Right atrium auricular region (tissue), 2 donors: ENCODE measurements around the gene KRTAP4-3. TPM values are rescaled to one million over a fixed set of nuclear protein-coding genes. Genes with fewer than 3 reads are reported as not detected.
"Not testable (repeated sequence)": the region's sequence is repeated elsewhere in the genome, so short reads cannot be mapped to it uniquely, and the experiment has no call there.

Source experiments
- DNase-seq: peaks from one replicate; pipeline ENCODE4 v3.0.0-alpha.2; 2019; ENCODE audit warnings: low spot score
- H3K27ac ChIP-seq, 2 donors: fragments of 200-600 bp; sonication (generic); 1 replicate in 1 of 2; 2 replicates in 1 of 2; pipeline ENCODE4 v1.5.1; 2016 to 2019
- H3K27me3 ChIP-seq, 2 donors: fragments of 200-600 bp; sonication (generic); one replicate each; pipeline versions ENCODE4 v1.5.1 to v1.6.0; 2017 to 2019
- H3K36me3 ChIP-seq: fragments of 200-600 bp; sonication (generic); one replicate; pipeline ENCODE4 v1.5.1; 2016
- H3K4me1 ChIP-seq, 2 donors: fragments of 200-600 bp; sonication (generic); one replicate each; pipeline versions ENCODE4 v1.5.1 to v1.6.0; 2017 to 2019
- H3K4me3 ChIP-seq, 2 donors: fragments of 200-600 bp; sonication (generic); 1 replicate in 1 of 2; 2 replicates in 1 of 2; pipeline ENCODE4 v1.5.1; 2017 to 2019; ENCODE audit warnings: mild to moderate bottlenecking in 1 of 2, moderate library complexity in 1 of 2
- H3K9me3 ChIP-seq, 2 donors: fragments of 200-600 bp; sonication (generic); one replicate each; pipeline ENCODE4 v1.5.1; 2019
- CTCF ChIP-seq, 2 donors: fragments of 200-600 bp; sonication (generic); IDR thresholded peaks; one replicate each; pipeline ENCODE4 v1.5.1; 2019; ENCODE audit warnings: antibody characterized with exemption in 2 of 2
- total RNA-seq, 2 donors: library from RNA; depleted of rRNA; stranded (reverse); fragments of >200 nt; gene quantifications; one replicate each; pipeline ENCODE4 v1.1.0, GENCODE V29; 2016

KRTAP4-3 gene
- total RNA-seq, 2 donors from 2014 or later = not detected

- Histone ChIP-seq H3K27ac (no peak overlapping the region), H3K9me3 (no peaks in the 10 kb centered on the region), H3K4me3 (no peak overlapping the region), H3K4me1 (no peaks in the 10 kb centered on the region), H3K27me3 (no peaks in the 10 kb centered on the region), H3K36me3 (no peaks in the 10 kb centered on the region)
- TF ChIP-seq CTCF (IDR thresholded peaks at IDR 0.05) = no peak
- no peak for DNase-seq
Measured at GRCh38 chr17:41126412-41126811, 41.6 kb downstream of the KRTAP4-3 start.

GRCh38 chr17:41125064-41125463, 43.0 kb downstream of the KRTAP4-3 start:
- Histone ChIP-seq H3K27ac (no peak overlapping the region), H3K9me3 (no peaks in the 10 kb centered on the region), H3K27me3 (no peaks in the 10 kb centered on the region), H3K4me3 (no peak overlapping the region), H3K36me3 (no peaks in the 10 kb centered on the region), H3K4me1 (no peaks in the 10 kb centered on the region)
- no peak for DNase-seq
- TF ChIP-seq CTCF (IDR thresholded peaks at IDR 0.05) = no peak

- not testable (repeated sequence) for H3K27ac ChIP-seq, H3K4me1 ChIP-seq, H3K27me3 ChIP-seq, H3K9me3 ChIP-seq, DNase-seq, H3K4me3 ChIP-seq, H3K36me3 ChIP-seq
Measured at GRCh38 chr17:41123991-41124371, 44.0 kb downstream of the KRTAP4-3 start, which contains the start of gene KRTAP4-12. TSS of gene KRTAP4-12 (minus strand) at chr17:41124182. CDS start at chr17:41124122, 60 bp downstream.

- H3K4me3 ChIP-seq, H3K36me3 ChIP-seq, H3K27ac ChIP-seq, H3K9me3 ChIP-seq, H3K27me3 ChIP-seq, H3K4me1 ChIP-seq, DNase-seq: not testable (repeated sequence)
Measured at GRCh38 chr17:41123292-41123990, 44.6 kb downstream of the KRTAP4-3 start.

DNA sequence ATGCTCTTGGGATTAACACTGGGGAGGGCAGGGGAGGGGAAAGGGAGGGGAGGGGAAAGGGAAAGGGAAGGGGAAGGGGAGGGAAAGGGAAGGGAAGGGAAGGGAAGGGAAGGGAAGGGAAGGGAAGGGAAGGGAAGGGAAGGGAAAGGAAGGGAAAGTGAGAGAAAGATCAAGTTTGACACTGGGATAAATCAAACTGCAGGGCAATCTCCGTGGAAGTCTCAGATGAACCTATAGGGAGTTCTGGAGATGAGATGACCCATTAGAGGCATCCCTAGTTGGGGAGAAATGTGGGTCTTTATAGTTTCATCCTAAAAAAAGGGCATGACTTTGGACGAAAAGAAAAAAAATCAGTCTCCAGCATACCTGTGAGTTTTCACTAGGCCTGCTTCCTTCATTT, 46.3 kb downstream of the KRTAP4-3 start:
- no peaks in the 10 kb centered on the region for H3K9me3 ChIP-seq
- no peaks in the 10 kb centered on the region for H3K36me3 ChIP-seq
- no peak for DNase-seq
- H3K27me3 ChIP-seq = no peaks in the 10 kb centered on the region
- H3K27ac ChIP-seq = no peak overlapping the region
- TF ChIP-seq CTCF (IDR thresholded peaks at IDR 0.05) = no peak
- no peaks in the 10 kb centered on the region for H3K4me1 ChIP-seq
- H3K4me3 ChIP-seq = no peak overlapping the region

GRCh38 chr17:41119696-41120690, 48.0 kb downstream of the KRTAP4-3 start:
- H3K4me1 ChIP-seq, H3K27ac ChIP-seq, H3K4me3 ChIP-seq, DNase-seq, H3K9me3 ChIP-seq, H3K36me3 ChIP-seq, H3K27me3 ChIP-seq: not testable (repeated sequence)

- Histone ChIP-seq H3K4me1 (no peaks in the 10 kb centered on the region), H3K36me3 (no peaks in the 10 kb centered on the region), H3K27ac (no peak overlapping the region), H3K27me3 (no peaks in the 10 kb centered on the region), H3K9me3 (no peaks in the 10 kb centered on the region), H3K4me3 (no peak overlapping the region)
- DNase-seq = no peak
- TF ChIP-seq CTCF (IDR thresholded peaks at IDR 0.05) = no peak
Measured at GRCh38 chr17:41118721-41119120, 49.3 kb downstream of the KRTAP4-3 start.

GRCh38 chr17:41117846-41118386, 50.1 kb downstream of the KRTAP4-3 start, which contains the start of gene KRTAP4-11:
TSS of gene KRTAP4-11 (minus strand) at chr17:41118373. CDS start at chr17:41118315, 58 bp downstream.
- not testable (repeated sequence) for H3K36me3 ChIP-seq, H3K27ac ChIP-seq, H3K9me3 ChIP-seq, H3K4me1 ChIP-seq, H3K4me3 ChIP-seq, H3K27me3 ChIP-seq, DNase-seq
